NCI-H128 (cell line): ENCODE data around the gene ARFGAP2.
"Not testable (repeated sequence)": the region's sequence is repeated elsewhere in the genome, so short reads cannot be mapped to it uniquely, and the experiment has no call there.

ENCODE experiments used
- DNase-seq: peaks from one replicate; lab custom pipeline; 2025; ENCODE audit not compliant: unreplicated experiment; lab: John Stamatoyannopoulos, UW

ARFGAP2 gene

GRCh38 chr11:47176328-47177228 lies at the start of gene ARFGAP2:
ARFGAP2 (minus strand) TSS chr11:47176879; CDS start chr11:47176853, 26 bp downstream.
- peak; percentile 90 for DNase-seq

- no peak for DNase-seq
Observed at GRCh38 chr11:47225552-47226400, 49.1 kb upstream of the ARFGAP2 start.

GRCh38 chr11:47222696-47223095 lies 46.0 kb upstream of the ARFGAP2 start:
- DNase-seq, result no peak

DNA sequence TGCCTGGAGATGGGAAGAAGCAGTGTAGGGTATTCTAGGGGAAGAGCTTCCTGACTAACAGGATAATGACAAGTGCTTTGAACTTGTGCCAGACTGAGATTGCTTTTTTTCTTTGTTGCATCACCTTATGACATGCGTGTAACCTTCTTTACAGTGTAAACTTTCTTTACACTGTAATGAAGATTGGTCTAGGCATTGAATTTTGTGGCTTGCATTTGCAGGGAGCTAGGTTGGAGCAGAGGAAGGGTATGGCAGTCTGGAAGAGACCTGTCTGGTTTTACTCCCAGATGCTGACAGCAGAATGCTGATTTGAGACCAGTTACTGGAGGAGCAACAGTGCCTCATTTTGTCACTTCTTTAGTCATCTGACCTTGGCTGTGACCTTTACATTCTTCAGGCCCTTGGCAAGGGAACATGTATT lies 43.7 kb upstream of the ARFGAP2 start:
- no peak for DNase-seq

- DNase-seq, result no peak
Observed at GRCh38 chr11:47216121-47216798, 39.6 kb upstream of the ARFGAP2 start.

DNA sequence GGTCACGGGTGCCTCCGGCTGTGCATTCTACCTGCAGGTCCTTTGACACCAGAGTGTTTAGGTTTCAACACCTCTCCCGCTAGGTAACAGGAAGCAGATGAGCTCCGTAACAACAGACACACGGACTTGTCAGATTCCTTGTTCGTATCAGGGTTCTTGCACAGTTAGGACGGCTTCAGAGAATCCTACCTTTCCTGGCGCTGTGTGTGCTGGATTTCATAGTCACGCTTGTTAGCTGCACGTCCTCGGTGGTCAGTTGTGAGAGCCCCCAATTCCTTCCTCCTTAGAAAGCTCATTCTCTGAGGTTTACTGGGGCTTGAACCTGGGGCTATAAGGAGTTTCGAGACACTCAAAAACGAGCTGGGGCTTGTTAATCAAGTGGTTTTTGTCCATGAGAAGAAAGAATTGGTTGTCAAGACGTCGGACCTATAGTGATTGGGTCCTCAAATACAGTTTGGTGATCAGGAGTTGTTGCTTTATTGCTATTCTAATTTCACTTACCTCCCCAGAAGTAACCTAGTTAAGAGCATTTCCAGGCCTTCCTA lies 38.8 kb upstream of the ARFGAP2 start:
- no peak for DNase-seq

DNA sequence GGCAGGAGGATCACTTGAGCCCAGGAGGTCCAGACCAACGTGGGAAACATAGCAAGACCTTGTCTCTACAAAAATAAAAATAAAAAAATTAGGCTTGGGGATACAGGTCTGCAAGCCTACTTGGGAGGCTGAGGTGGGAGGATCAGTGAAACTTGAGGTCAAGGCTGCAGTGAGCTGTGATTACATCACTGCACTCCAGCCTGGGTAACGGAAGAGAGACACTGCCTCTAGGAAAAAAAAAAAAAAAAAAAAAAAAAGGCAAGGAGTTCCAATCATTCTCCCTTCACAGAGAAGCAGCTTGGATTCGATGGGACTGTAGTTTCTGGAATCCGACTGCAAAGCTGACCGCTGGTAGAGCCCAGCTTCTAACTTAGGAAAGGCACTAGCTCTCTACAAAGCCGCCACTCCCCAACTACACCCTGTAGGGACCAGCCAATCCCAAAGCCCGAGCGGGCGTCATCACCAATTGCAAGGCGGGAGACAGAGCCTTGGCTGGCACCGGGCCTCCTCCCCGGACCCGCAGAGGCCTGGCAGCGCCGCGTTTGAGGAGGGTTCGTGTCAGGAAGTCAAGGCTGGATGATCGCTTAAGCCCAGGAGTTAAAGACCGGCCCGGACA lies 37.4 kb upstream of the ARFGAP2 start:
- DNase-seq, result peak; percentile 81

DNA sequence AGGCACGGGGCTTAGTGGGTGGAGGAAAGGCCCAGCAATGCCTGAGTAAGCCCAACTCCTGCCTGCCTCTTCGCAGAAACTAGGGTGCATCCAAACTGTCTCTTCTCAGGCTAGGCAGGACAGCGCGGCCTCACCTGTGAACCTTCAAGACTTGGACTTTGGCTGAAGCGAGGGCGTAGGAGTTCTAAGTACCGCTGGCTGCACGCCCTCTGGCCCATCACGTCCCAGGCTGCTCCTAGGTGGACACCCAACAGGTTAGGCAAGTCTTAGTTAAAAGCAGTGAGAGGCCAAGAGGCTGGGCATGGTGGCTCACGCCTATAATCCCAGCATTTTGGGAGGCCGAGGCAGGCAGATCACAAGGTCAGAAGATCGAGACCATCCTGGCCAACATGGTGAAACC lies 36.3 kb upstream of the ARFGAP2 start:
- no peak for DNase-seq

DNA sequence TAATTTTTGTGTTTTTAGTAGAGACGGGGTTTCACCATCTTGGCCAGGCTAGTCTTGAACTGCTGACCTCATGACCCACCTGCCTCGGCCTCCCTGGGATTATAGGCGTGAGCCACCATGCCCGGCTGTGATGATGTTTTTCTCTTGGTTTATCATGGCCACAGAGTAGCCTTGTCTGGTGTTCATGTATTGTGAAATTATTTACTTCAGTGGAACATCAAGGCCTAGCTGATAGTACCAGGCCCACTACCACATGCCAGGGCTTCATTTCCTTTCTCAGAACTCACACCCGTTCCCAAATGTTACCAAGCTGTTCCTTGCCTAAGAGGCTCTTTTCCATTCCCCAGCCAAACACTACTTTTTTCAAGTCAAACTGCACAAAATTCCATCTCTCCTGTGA lies 31.9 kb upstream of the ARFGAP2 start:
- no peak for DNase-seq

DNA sequence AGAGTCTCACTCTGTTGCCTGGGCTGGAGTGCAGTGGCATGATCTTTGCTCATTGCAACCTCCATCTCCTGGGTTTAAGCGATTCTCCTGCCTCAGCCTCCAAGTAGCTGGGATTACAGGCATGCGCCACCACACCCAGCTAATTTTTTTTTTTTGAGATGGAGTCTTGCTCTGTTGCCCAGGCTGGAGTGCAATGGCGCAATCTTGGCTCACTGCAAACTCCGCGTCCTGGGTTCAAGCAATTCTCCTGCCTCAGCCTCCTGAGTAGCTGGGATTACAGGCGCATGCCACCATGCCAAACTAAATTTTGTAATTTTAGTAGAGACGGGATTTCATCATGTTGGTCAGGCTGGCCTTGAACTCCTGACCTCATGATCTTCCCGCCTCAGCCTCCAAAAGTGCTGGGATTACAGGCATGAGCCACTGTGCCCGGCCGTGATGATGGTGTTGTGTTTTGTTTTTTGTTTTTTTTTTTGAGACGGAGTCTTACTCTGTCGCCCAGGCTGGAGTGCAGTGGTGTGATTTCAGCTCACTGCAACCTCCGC lies 31.4 kb upstream of the ARFGAP2 start:
- not testable (repeated sequence) for DNase-seq

DNA sequence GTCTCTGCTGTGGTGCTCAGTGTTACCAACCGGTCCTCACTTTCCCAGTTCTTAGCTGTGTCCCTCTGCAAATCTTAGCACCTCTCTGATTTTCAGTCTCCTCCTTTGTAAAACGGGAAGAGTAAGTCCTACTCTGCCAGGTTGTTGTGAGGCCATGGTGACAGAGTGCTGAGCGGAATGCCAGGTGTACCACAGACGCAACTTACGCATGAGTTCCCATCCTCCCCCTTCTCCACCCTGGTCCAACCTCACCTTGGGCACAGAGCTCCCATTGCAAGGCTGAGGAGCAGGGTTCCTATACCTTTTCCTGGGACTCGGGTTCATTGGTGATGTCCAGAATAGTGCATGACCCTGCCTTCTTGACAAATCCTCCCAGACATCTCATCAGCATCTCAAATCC lies 30.8 kb upstream of the ARFGAP2 start:
- no peak for DNase-seq

DNA sequence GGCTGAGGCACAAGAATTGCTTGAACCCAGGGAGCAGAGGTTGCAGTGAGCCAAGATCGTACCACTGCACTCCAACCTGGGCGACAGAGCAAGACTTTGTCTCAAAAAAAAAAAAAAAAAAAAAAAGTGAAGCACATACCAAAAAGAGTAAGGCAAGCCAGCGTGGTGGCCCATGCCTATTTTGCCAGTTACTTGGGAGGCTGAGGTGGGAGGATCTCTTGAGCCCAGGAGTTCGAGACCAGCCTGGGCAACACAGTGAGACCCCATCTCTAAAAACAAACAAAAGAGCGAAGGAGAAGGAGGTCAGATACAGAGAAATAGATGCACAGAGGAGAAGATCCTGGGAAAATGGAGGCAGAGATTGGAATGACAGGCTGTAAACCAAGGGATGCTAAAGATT lies 29.9 kb upstream of the ARFGAP2 start:
- not testable (repeated sequence) for DNase-seq

- no peak for DNase-seq
Observed at GRCh38 chr11:47204637-47204989, 27.9 kb upstream of the ARFGAP2 start.

GRCh38 chr11:47202576-47202975 lies 25.9 kb upstream of the ARFGAP2 start:
- no peak for DNase-seq

DNA sequence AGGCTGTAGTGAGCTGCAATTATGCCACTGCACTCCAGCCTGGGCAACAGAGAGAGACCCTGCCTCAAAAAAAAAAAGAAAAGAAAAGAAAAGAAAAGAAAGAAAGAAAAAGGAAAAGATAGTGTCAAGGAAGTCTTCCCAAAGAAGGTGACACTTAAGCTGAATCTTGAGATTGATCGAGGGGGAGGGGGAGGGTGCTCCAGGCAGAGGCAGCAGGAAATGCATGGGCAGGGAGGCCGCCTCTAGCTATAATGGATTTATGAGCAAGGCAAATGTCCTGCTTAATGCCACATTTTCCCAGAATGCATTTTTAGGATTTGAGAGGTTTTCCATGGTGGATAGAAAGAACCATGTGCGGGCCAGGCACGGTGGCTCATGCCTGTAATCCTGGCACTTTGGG lies 24.3 kb upstream of the ARFGAP2 start:
- no peak for DNase-seq

DNA sequence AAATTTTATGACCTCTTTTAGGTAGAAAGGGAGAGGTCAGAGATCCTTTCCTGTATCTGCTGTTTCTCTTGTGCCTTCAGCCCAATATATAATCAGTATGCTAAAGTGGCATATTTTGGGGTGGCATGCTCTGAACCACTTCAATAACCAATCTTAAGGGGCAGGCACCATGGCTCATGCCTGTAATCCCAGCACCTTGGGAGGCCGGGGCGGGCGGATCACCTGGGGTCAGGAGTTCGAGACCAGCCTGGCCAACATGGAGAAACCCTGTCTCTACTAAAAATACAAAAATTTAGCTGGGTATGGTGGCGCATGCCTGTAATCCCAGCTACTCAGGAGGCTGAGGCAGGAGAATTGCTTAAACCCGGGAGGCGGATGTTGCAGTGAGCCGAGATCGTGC lies 21.5 kb upstream of the ARFGAP2 start:
- not testable (repeated sequence) for DNase-seq

- DNase-seq, result no peak
Observed at GRCh38 chr11:47192111-47192510, 15.4 kb upstream of the ARFGAP2 start.

- DNase-seq, result not testable (repeated sequence)
Observed at GRCh38 chr11:47191137-47191536, 14.5 kb upstream of the ARFGAP2 start.

DNA sequence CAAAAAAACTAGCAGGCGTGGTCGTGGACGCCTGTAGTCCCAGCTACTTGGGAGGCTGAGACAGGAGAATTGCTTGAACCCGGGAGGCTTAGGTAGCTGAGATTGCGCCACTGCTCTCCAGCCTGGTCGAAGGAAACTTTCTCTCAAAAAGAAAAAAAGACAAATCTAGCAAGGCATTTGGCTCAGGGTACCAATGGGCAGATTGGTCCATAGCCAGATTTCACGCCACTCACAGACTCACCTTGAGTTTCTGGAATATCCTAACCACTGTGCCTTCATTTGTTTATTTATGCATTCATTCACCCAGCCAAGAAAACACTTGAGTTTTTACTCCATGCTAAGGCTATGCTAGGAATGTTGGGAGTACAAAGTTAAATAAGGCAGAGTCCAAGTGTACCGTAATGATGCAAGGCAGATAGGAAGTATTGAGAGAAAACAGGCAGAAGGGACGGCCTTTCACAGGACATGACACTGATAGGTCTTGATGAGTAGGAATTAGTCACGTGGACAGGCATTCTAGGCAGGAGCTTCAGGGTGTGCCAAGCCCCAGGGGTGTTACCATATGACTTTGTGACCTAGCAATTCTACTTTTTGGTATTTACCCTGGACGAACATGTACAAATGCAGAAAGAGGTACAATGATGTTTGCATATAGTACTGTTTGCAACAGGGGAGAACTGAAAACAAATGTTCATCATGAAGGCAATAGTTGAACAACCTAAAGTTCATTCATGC lies 12.6 kb upstream of the ARFGAP2 start:
- no peak for DNase-seq

- DNase-seq, result no peak
Observed at GRCh38 chr11:47188259-47188658, 11.6 kb upstream of the ARFGAP2 start.
